SK-N-SH (cell line): ENCODE results near the gene BRD3. TPM values are rescaled to one million over a fixed set of nuclear protein-coding genes. Genes with fewer than 3 reads are reported as not detected.

Source experiments
- CTCF ChIA-PET: fragments of 300-600, 350-600 bp; formaldehyde crosslinking; extraction: SDS; loops from one replicate; lab custom pipeline; 2021; lab: Yijun Ruan, JAX
- POLR2A ChIA-PET: fragments of 350-600 bp; sonication (Branson Sonifier 250); formaldehyde crosslinking; extraction: SDS; loops from one replicate; lab custom pipeline; 2020; ENCODE audit warnings: antibody characterized with exemption, inconsistent platforms; lab: Yijun Ruan, JAX
- DNase-seq: peaks from one replicate; pipeline ENCODE4 v3.0.0; 2012
- H2AFZ ChIP-seq: fragments of 200-600 bp; sonication (generic); 2 replicates; pipeline ENCODE4 v1.8.1; 2016; ENCODE audit warnings: antibody characterized with exemption, mild to moderate bottlenecking, low read depth
- H3F3A ChIP-seq: fragments of 200-600 bp; sonication (generic); replicated peaks from 2 replicates; pipeline ENCODE3; 2016; ENCODE audit warnings: antibody characterized with exemption, mild to moderate bottlenecking; ENCODE audit not compliant: insufficient read depth
- H3K27ac ChIP-seq, 2 experiments: fragments of 200-500 bp in 1 of 2; fragments of 200-600 bp in 1 of 2; sonication (Bioruptor generic) in 1 of 2; sonication (generic), shearing (Covaris generic) in 1 of 2; 2 replicates each; pipeline versions ENCODE4 v1.5.1 to v1.6.1; 2014 to 2016; ENCODE audit warnings: low read depth in 2 of 2, inconsistent platforms in 1 of 2, low read length in 1 of 2, mild to moderate bottlenecking in 1 of 2, mixed read lengths in 1 of 2
- H3K27me3 ChIP-seq: fragments of 200-600 bp; sonication (generic), shearing (Covaris generic); 2 replicates; pipeline ENCODE4 v1.6.1; 2016; ENCODE audit warnings: mixed run types; ENCODE audit not compliant: insufficient read depth
- H3K36me3 ChIP-seq, 2 experiments: fragments of 200-500 bp in 1 of 2; fragments of 200-600 bp in 1 of 2; sonication (Bioruptor generic) in 1 of 2; sonication (generic) in 1 of 2; replicated peaks in 1 of 2; 2 replicates each; pipeline versions ENCODE3 to v1.5.1; 2014 to 2016; ENCODE audit warnings: low read length in 1 of 2, mild to moderate bottlenecking in 1 of 2; ENCODE audit not compliant: insufficient read depth in 2 of 2, control insufficient read depth in 1 of 2
- H3K4me1 ChIP-seq, 2 experiments: fragments of 200-500 bp in 1 of 2; fragments of 200-600 bp in 1 of 2; sonication (Bioruptor generic) in 1 of 2; sonication (generic), shearing (Covaris generic) in 1 of 2; 2 replicates each; pipeline versions ENCODE4 v1.5.1 to v1.6.1; 2014 to 2016; ENCODE audit warnings: low read depth in 1 of 2, low read length in 1 of 2, mixed run types in 1 of 2; ENCODE audit not compliant: insufficient read depth in 2 of 2, control insufficient read depth in 1 of 2
- H3K4me2 ChIP-seq: fragments of 200-600 bp; sonication (generic), shearing (Covaris generic); 2 replicates; pipeline ENCODE4 v1.6.1; 2017; ENCODE audit warnings: mixed run types
- H3K4me3 ChIP-seq, 2 experiments: fragments of 200-500 bp in 1 of 2; fragments of 200-600 bp in 1 of 2; sonication (Bioruptor generic) in 1 of 2; sonication (generic), shearing (Covaris generic) in 1 of 2; 2 replicates each; pipeline versions ENCODE4 v1.5.1 to v1.8.1; 2014 to 2016; ENCODE audit warnings: low read depth in 2 of 2, inconsistent platforms in 1 of 2, low read length in 1 of 2, mild to moderate bottlenecking in 1 of 2, mixed read lengths in 1 of 2, moderate library complexity in 1 of 2
- H3K79me2 ChIP-seq: fragments of 200-600 bp; sonication (generic); 2 replicates; pipeline ENCODE4 v1.8.1; 2017; ENCODE audit warnings: mild to moderate bottlenecking; ENCODE audit not compliant: insufficient read depth
- H3K9ac ChIP-seq: fragments of 200-600 bp; sonication (generic); 2 replicates; pipeline ENCODE4 v1.6.1; 2017; ENCODE audit warnings: mixed run types
- H3K9me2 ChIP-seq: fragments of 200-600 bp; sonication (generic); 2 replicates; pipeline ENCODE4 v1.6.1; 2017; ENCODE audit warnings: mixed run types
- H3K9me3 ChIP-seq: fragments of 200-600 bp; sonication (generic); 2 replicates; pipeline ENCODE4 v1.6.1; 2017; ENCODE audit warnings: mixed run types, mild to moderate bottlenecking, moderate library complexity
- H4K20me1 ChIP-seq: fragments of 200-600 bp; sonication (generic); 2 replicates; pipeline ENCODE4 v1.6.1; 2017; ENCODE audit warnings: mild to moderate bottlenecking, mixed run types; ENCODE audit not compliant: insufficient read depth
- CHD2 ChIP-seq: fragments of 150-350 bp; IDR thresholded peaks from 2 replicates; pipeline ENCODE4 v1.6.1; 2018; ENCODE audit warnings: low read length; ENCODE audit not compliant: partially characterized antibody
- ELF1 ChIP-seq: IDR thresholded peaks from 2 replicates; pipeline ENCODE4 v1.4.0; 2012
- EP300 ChIP-seq, 2 experiments: IDR thresholded peaks; 2 replicates each; pipeline versions ENCODE4 v1.4.0 to v1.6.1; 2012; ENCODE audit warnings: borderline replicate concordance in 1 of 2, low read depth in 1 of 2, low read length in 1 of 2
- EZH2phosphoT487 ChIP-seq: fragments of 200-600 bp; sonication (generic); IDR thresholded peaks from 2 replicates; pipeline ENCODE4 v1.6.1; 2017; ENCODE audit warnings: low read depth, mixed run types, mild to moderate bottlenecking, antibody characterized with exemption, moderate library complexity, borderline replicate concordance
- FOXJ3 ChIP-seq: sonication (generic); formaldehyde crosslinking; IDR thresholded peaks from 2 replicates; pipeline ENCODE4 v1.5.1; 2020; ENCODE audit warnings: mild to moderate bottlenecking, missing genetic modification reagents
- JUND ChIP-seq: IDR thresholded peaks from 2 replicates; pipeline ENCODE4 v1.4.0; 2012
- NRF1 ChIP-seq: IDR thresholded peaks from 2 replicates; pipeline ENCODE4 v1.6.1; 2012; ENCODE audit warnings: low read depth, mild to moderate bottlenecking, low read length
- POLR2AphosphoS5 ChIP-seq: IDR thresholded peaks from 2 replicates; pipeline ENCODE4 v1.6.1; 2012; ENCODE audit warnings: low read depth, low read length
- RCOR1 ChIP-seq: fragments of 150-350 bp; IDR thresholded peaks from 2 replicates; pipeline ENCODE4 v1.6.1; 2017; ENCODE audit warnings: antibody characterized with exemption, low read length
- TEAD4 ChIP-seq: IDR thresholded peaks from 2 replicates; pipeline ENCODE4 v1.4.0; 2012; ENCODE audit warnings: mild to moderate bottlenecking, borderline replicate concordance; ENCODE audit not compliant: insufficient read depth
- YY1 ChIP-seq: IDR thresholded peaks from 2 replicates; pipeline ENCODE4 v1.4.0; 2012; ENCODE audit warnings: low read depth, mild to moderate bottlenecking
- ZBTB33 ChIP-seq: IDR thresholded peaks from 2 replicates; pipeline ENCODE4 v1.4.0; 2012; ENCODE audit warnings: low read depth, borderline replicate concordance
- WGBS: methylation state at CpG from one replicate; pipeline ENCODE4 v1.1.6; 2017; ENCODE audit warnings: low lambda C conversion rate; 5-methylcytosine and 5-hydroxymethylcytosine counted together
- polyA plus RNA-seq, 3 experiments: library from polyadenylated mRNA; depleted of rRNA; stranded (reverse); fragments of >200 nt; gene quantifications; 2 replicates each; pipeline ENCODE4 v1.2.3, GENCODE V29; 2012
- TF ChIP-seq, protein P1 (sequence below): IDR thresholded peaks from 2 replicates; pipeline ENCODE4 v1.6.1; 2012; ENCODE audit warnings: mild to moderate bottlenecking, low read depth, low read length, moderate library complexity
- TF ChIP-seq, protein P2 (sequence below): IDR thresholded peaks from 2 replicates; pipeline ENCODE4 v1.4.0; 2012; ENCODE audit warnings: low read depth
- TF ChIP-seq, protein P3 (sequence below): IDR thresholded peaks from 2 replicates; pipeline ENCODE4; 2012
- TF ChIP-seq, protein P4 (sequence below): fragments of 150-350 bp; IDR thresholded peaks from 2 replicates; pipeline ENCODE4 v1.6.1; 2017; ENCODE audit warnings: antibody characterized with exemption, low read length, low read depth, borderline replicate concordance

Gene BRD3
- polyA plus RNA-seq, 1 of the 3 experiments (the other 2 are of a cell fraction), result 11.4 TPM

- Histone ChIP-seq H3K79me2 (peaks cover 100% of the 10 kb centered on the region), H4K20me1 (peaks cover 99% of the 10 kb centered on the region), H3K27ac (no peak overlapping the region; a peak in 1 of 4 replicates), H3K27me3 (no peaks in the 10 kb centered on the region), H3K4me3 (no peak overlapping the region), H3K4me2 (no peak overlapping the region), H3K9me3 (no peaks in the 10 kb centered on the region), H2AFZ (no peak overlapping the region), H3K36me3 (no peaks in the 10 kb centered on the region), H3K9me2 (no peaks in the 10 kb centered on the region), H3F3A (no peaks in the 10 kb centered on the region), H3K4me1 (peaks cover 0 to 32% of the 10 kb centered on the region in 2 experiments; a peak in 1 of 4 replicates), H3K9ac (no peak overlapping the region)
- CTCF ChIA-PET, result interaction anchor here (2.9 kb wide), 1 partner anchor 13 kb away, joined by 14 read pairs; no protein-coding TSS in a partner anchor
- POLR2A ChIA-PET, result no interaction called here
- no peak for DNase-seq
- TF ChIP-seq JUND, result no peak
- TF ChIP-seq RCOR1, result no peak
- no peak for TF ChIP-seq POLR2AphosphoS5
- no peak for TF ChIP-seq EZH2phosphoT487
- no peak for TF ChIP-seq FOXJ3 (CRISPR knock-in tag)
- TF ChIP-seq, protein P1, sequence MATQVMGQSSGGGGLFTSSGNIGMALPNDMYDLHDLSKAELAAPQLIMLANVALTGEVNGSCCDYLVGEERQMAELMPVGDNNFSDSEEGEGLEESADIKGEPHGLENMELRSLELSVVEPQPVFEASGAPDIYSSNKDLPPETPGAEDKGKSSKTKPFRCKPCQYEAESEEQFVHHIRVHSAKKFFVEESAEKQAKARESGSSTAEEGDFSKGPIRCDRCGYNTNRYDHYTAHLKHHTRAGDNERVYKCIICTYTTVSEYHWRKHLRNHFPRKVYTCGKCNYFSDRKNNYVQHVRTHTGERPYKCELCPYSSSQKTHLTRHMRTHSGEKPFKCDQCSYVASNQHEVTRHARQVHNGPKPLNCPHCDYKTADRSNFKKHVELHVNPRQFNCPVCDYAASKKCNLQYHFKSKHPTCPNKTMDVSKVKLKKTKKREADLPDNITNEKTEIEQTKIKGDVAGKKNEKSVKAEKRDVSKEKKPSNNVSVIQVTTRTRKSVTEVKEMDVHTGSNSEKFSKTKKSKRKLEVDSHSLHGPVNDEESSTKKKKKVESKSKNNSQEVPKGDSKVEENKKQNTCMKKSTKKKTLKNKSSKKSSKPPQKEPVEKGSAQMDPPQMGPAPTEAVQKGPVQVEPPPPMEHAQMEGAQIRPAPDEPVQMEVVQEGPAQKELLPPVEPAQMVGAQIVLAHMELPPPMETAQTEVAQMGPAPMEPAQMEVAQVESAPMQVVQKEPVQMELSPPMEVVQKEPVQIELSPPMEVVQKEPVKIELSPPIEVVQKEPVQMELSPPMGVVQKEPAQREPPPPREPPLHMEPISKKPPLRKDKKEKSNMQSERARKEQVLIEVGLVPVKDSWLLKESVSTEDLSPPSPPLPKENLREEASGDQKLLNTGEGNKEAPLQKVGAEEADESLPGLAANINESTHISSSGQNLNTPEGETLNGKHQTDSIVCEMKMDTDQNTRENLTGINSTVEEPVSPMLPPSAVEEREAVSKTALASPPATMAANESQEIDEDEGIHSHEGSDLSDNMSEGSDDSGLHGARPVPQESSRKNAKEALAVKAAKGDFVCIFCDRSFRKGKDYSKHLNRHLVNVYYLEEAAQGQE, result no peak
- TF ChIP-seq, protein P2, sequence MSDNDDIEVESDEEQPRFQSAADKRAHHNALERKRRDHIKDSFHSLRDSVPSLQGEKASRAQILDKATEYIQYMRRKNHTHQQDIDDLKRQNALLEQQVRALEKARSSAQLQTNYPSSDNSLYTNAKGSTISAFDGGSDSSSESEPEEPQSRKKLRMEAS, result no peak
- TF ChIP-seq EP300 (IDR thresholded peaks at IDR 0.05; ENCODE audit: borderline replicate concordance in 1 of 2, low read depth in 1 of 2, low read length in 1 of 2), result no peak
- TF ChIP-seq TEAD4, result no peak
- TF ChIP-seq, protein P3, sequence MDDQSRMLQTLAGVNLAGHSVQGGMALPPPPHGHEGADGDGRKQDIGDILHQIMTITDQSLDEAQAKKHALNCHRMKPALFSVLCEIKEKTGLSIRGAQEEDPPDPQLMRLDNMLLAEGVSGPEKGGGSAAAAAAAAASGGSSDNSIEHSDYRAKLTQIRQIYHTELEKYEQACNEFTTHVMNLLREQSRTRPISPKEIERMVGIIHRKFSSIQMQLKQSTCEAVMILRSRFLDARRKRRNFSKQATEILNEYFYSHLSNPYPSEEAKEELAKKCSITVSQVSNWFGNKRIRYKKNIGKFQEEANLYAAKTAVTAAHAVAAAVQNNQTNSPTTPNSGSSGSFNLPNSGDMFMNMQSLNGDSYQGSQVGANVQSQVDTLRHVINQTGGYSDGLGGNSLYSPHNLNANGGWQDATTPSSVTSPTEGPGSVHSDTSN, result no peak
- TF ChIP-seq YY1, result no peak
- TF ChIP-seq ELF1, result no peak
- TF ChIP-seq, protein P4, sequence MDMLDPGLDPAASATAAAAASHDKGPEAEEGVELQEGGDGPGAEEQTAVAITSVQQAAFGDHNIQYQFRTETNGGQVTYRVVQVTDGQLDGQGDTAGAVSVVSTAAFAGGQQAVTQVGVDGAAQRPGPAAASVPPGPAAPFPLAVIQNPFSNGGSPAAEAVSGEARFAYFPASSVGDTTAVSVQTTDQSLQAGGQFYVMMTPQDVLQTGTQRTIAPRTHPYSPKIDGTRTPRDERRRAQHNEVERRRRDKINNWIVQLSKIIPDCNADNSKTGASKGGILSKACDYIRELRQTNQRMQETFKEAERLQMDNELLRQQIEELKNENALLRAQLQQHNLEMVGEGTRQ, result no peak
- no peak for TF ChIP-seq NRF1
- no peak for TF ChIP-seq CHD2
- no peak for TF ChIP-seq ZBTB33
- 98% methylated on average over 6 of the region's 14 CpGs for WGBS
Measured at GRCh38 chr9:133981589-133981957, 86.3 kb downstream of the BRD3 start.
